Osteocyte (in vitro differentiated cells): Measurements from ENCODE around the gene SLC7A7. TPM values are rescaled to one million over a fixed set of nuclear protein-coding genes. Genes with fewer than 3 reads are reported as not detected.
A peak's percentile ranks its signal among the peaks of the same experiment; 100 is the strongest.

ENCODE experiments used
- DNase-seq: peaks from one replicate; pipeline ENCODE4 v3.0.0; 2021; ENCODE audit warnings: mixed read lengths; ENCODE audit not compliant: unreplicated experiment; ENCODE audit errors: extremely low spot score
- H3K27ac Mint-ChIP-seq: one replicate; pipeline ENCODE4 v1.8.0; 2021; ENCODE audit warnings: mild to moderate bottlenecking, mixed read lengths; ENCODE audit not compliant: unreplicated experiment
- H3K27me3 Mint-ChIP-seq: one replicate; pipeline ENCODE4 v1.8.0; 2021; ENCODE audit warnings: mixed read lengths; ENCODE audit not compliant: unreplicated experiment
- H3K36me3 Mint-ChIP-seq: one replicate; pipeline ENCODE4 v1.8.0; 2021; ENCODE audit warnings: mixed read lengths; ENCODE audit not compliant: unreplicated experiment
- H3K4me1 Mint-ChIP-seq: one replicate; pipeline ENCODE4 v1.8.0; 2021; ENCODE audit warnings: mixed read lengths; ENCODE audit not compliant: unreplicated experiment
- H3K4me3 Mint-ChIP-seq: one replicate; pipeline ENCODE4 v1.8.0; 2021; ENCODE audit warnings: mild to moderate bottlenecking, moderate library complexity, mixed read lengths; ENCODE audit not compliant: unreplicated experiment
- H3K9me3 Mint-ChIP-seq: one replicate; pipeline ENCODE4 v1.8.0; 2021; ENCODE audit warnings: mixed read lengths; ENCODE audit not compliant: unreplicated experiment
- total RNA-seq: library from RNA; stranded (reverse); gene quantifications from 2 replicates; pipeline ENCODE4 v1.2.1, GENCODE V29; 2021
- TF ChIP-seq, protein P1 (sequence below): fragments of 200-600 bp; sonication (generic); IDR thresholded peaks from 2 replicates; pipeline ENCODE4 v1.5.0; 2021; ENCODE audit warnings: antibody characterized with exemption, mild to moderate bottlenecking, moderate library complexity

The SLC7A7 gene
- total RNA-seq, 1 donor from 2014 or later: 1.6 TPM

DNA sequence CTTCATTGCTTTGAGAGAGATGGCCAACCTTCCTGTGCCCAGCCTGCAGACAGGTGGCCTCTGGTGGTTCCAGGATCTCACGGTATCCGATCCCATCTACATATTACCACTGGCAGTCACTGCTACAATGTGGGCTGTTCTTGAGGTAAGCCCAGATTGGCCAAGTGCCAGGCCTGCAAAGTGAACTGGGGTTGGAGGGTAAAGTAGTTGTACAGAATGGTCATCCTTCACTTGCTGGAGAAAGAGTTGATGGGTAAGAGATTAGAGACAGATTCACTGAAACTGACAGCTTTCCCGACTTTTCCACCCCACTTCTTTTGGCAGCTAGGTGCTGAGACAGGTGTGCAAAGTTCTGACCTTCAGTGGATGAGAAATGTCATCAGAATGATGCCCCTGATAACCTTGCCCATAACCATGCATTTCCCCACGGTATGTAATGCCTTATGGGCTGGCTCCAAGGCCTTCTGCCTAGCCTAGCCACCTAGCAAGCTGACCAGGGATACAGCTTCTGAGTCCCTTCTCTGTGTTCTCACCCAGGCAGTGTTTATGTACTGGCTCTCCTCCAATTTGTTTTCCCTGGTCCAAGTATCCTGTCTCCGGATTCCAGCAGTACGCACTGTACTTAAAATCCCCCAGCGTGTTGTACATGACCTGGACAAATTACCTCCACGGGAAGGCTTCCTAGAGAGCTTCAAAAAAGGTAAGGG lies 44.6 kb downstream of the SLC7A7 start:
- Mint-ChIP-seq H3K27me3 (no peaks in the 10 kb centered on the region), H3K36me3 (peaks cover 41% of the 10 kb centered on the region), H3K9me3 (peaks cover 3% of the 10 kb centered on the region), H3K4me1 (peaks cover 21% of the 10 kb centered on the region), H3K4me3 (no peak overlapping the region), H3K27ac (no peak overlapping the region)
- no peak for DNase-seq
- TF ChIP-seq, protein P1, sequence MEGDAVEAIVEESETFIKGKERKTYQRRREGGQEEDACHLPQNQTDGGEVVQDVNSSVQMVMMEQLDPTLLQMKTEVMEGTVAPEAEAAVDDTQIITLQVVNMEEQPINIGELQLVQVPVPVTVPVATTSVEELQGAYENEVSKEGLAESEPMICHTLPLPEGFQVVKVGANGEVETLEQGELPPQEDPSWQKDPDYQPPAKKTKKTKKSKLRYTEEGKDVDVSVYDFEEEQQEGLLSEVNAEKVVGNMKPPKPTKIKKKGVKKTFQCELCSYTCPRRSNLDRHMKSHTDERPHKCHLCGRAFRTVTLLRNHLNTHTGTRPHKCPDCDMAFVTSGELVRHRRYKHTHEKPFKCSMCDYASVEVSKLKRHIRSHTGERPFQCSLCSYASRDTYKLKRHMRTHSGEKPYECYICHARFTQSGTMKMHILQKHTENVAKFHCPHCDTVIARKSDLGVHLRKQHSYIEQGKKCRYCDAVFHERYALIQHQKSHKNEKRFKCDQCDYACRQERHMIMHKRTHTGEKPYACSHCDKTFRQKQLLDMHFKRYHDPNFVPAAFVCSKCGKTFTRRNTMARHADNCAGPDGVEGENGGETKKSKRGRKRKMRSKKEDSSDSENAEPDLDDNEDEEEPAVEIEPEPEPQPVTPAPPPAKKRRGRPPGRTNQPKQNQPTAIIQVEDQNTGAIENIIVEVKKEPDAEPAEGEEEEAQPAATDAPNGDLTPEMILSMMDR: no peak

DNA sequence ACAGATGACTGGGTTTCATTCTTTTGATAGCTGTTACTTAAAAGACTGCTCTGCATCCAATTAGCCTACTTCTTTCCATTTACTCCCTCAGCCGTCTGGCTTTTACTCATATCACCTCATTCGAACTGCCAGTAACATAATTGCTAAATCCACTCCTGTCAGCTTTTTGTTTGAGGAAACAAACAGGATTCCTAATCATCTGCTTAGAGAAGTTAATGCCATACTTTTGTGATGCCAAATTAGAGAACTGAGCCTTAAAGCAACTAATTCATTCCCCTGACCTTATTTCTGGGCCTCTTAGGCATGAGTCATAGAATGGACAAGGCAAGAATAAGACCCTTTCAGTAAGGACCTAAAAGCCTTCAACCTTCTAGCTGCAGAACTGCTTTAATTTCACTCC lies 45.9 kb downstream of the SLC7A7 start:
- H3K4me3 Mint-ChIP-seq: no peak overlapping the region
- H3K9me3 Mint-ChIP-seq: peaks cover 3% of the 10 kb centered on the region
- no peaks in the 10 kb centered on the region for H3K27me3 Mint-ChIP-seq
- no peak for DNase-seq
- peaks cover 30% of the 10 kb centered on the region for H3K4me1 Mint-ChIP-seq
- TF ChIP-seq, protein P1: no peak
- H3K36me3 Mint-ChIP-seq: peaks cover 41% of the 10 kb centered on the region
- H3K27ac Mint-ChIP-seq: no peak overlapping the region

DNA sequence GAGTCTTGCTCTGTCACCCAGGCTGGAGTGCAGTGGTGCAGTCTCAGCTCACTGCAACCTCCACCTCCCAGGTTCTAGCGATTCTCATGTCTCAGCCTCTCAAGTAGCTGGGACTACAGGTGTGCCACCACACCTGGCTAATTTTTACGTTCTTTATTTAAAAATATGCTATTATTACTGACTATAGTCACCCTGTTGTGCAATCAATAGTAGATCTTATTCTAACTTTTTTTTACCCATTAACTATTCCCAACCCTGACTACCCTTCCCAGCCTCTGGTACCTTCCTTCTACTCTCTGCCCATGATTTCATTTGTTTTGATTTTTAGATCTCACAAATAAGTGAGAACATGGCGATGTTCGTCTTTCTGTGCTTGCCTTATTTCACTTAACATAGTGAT lies 46.3 kb downstream of the SLC7A7 start:
- TF ChIP-seq, protein P1: no peak

DNA sequence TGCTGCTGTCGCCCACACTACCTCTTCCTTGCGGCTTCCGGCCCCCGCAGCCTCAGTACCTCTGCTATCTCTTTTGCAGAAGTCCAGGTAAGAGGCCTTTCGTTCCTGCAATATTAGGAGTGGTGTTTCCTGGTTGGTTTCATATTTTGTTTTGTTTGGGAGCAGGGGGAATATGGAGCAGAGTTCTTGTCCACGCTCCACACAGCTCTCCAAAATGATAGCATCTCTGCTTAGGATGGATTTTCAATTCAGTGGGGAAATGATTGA lies 48.0 kb downstream of the SLC7A7 start:
- Mint-ChIP-seq H3K27ac (peak overlapping the region; percentile 95), H3K36me3 (peaks cover 41% of the 10 kb centered on the region), H3K4me1 (peaks cover 30% of the 10 kb centered on the region), H3K4me3 (peak overlapping the region; percentile 86), H3K9me3 (peaks cover 12% of the 10 kb centered on the region), H3K27me3 (no peaks in the 10 kb centered on the region)
- TF ChIP-seq, protein P1: no peak
- DNase-seq: no peak

More for the DNA sequence above, 46.3 kb downstream of the SLC7A7 start:
- Mint-ChIP-seq H3K4me1 (peaks cover 30% of the 10 kb centered on the region), H3K36me3 (peaks cover 41% of the 10 kb centered on the region), H3K27me3 (no peaks in the 10 kb centered on the region), H3K4me3 (no peak overlapping the region), H3K9me3 (peaks cover 3% of the 10 kb centered on the region), H3K27ac (no peak overlapping the region)
- DNase-seq: no peak

DNA sequence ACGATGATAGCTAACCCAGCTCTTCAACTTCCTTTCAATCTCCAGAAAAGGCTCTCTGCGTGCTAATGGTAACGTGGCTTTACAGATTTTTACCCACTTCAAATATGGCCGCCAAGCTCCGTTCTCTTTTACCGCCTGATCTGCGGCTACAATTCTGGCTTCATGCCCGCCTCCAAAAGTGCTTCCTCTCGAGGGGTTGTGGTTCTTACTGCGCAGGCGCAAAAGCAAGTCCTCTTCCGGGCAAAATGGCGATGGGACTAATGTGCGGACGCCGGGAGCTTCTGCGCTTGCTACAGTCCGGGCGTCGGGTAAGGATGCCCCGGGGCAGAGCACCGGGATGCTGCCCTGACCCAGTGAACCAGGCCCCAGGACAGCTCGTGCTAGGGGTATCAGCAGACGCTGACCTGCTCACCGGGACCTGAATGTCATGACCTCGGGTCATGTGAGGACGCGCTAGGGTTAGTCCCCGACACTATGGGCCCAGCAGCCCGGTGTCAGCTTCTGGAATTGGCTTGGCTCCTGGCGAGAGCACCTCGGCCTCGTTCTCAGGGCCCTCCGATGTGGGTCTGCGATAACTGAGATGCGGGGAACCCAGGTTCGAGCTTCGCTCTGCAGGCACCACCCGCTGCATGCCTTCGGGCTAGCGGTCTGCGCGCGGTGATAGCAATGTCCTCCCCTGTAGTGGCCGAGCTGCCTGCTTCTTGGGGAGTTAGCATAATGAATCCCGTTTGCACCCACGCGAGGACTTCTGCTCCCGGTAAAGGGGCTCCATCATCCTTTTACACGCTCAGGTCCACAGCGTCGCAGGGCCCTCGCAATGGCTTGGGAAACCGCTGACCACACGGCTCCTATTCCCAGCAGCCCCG lies 48.5 kb downstream of the SLC7A7 start, which contains the start of gene OXA1L:
Gene OXA1L (plus strand): TSS at position 232 of the 866 bp plus-strand sequence. CDS start 14 bp downstream, at position 246.
- TF ChIP-seq, protein P1: no peak
- H3K27ac Mint-ChIP-seq: peak within 1 kb of the TSS; percentile 95
- peaks cover 17% of the 10 kb centered on the region for H3K9me3 Mint-ChIP-seq
- H3K4me3 Mint-ChIP-seq: peak within 1 kb of the TSS; percentile 86
- peaks cover 39% of the 10 kb centered on the region for H3K36me3 Mint-ChIP-seq
- H3K27me3 Mint-ChIP-seq: no peaks in the 10 kb centered on the region
- peaks cover 30% of the 10 kb centered on the region for H3K4me1 Mint-ChIP-seq
- DNase-seq: peak; percentile 99
